ENCODE results near the gene WDR62.

The WDR62 gene

GRCh38 chr19:36054119-36054732 is 471 bp upstream of the WDR62 start, which contains the start of gene THAP8 (continued):
- TF ChIP-seq ZFP3 (tag by site-specific recombination; IDR thresholded peaks at IDR 0.05; ENCODE audit: low read depth) = no peak
- TF ChIP-seq ZNF19 (tag by site-specific recombination; IDR thresholded peaks at IDR 0.05; ENCODE audit: low read depth) = no peak
- no peak for TF ChIP-seq ZNF544 (tag by site-specific recombination; IDR thresholded peaks at IDR 0.05)
- peak; percentile 81 for TF ChIP-seq ZNF639 (tag by site-specific recombination; IDR thresholded peaks at IDR 0.05)
- TF ChIP-seq REPIN1 (tag by site-specific recombination; IDR thresholded peaks at IDR 0.05; ENCODE audit: low read depth) = peak; percentile 86; the same call in 1 of the 2 replicates
- TF ChIP-seq GLI4 (tag by site-specific recombination; IDR thresholded peaks at IDR 0.05) = no peak
- TF ChIP-seq ZNF768 (tag by site-specific recombination; IDR thresholded peaks at IDR 0.05) = no peak
- no peak for TF ChIP-seq ZNF510 (tag by site-specific recombination; IDR thresholded peaks at IDR 0.05; ENCODE audit: insufficient replicate concordance)
- no peak for TF ChIP-seq ZSCAN23 (tag by site-specific recombination; IDR thresholded peaks at IDR 0.05)
- TF ChIP-seq YY2 (tag by site-specific recombination; IDR thresholded peaks at IDR 0.05) = 0 out of 2 replicates have a peak, but pooled peaks have one; percentile 10
- peak; percentile 98 for TF ChIP-seq ZBTB17 (tag by site-specific recombination; IDR thresholded peaks at IDR 0.05)
- no peak for TF ChIP-seq ZNF416 (tag by site-specific recombination; IDR thresholded peaks at IDR 0.05)
- no peak; the same call in 1 of the 2 replicates for TF ChIP-seq ZNF184 (tag by site-specific recombination; IDR thresholded peaks at IDR 0.05)
- no peak for TF ChIP-seq GFI1B (tag by site-specific recombination; IDR thresholded peaks at IDR 0.05)
- TF ChIP-seq AEBP2 (tag by site-specific recombination; IDR thresholded peaks at IDR 0.05; ENCODE audit: borderline replicate concordance) = no peak
- TF ChIP-seq KLF17 (tag by site-specific recombination; IDR thresholded peaks at IDR 0.05) = peak; percentile 99; the same call in 1 of the 2 replicates
- TF ChIP-seq ZBTB44 (tag by site-specific recombination; IDR thresholded peaks at IDR 0.05) = no peak; the same call in 1 of the 2 replicates
- peak; percentile 98 for TF ChIP-seq ZXDB (tag by site-specific recombination; IDR thresholded peaks at IDR 0.05)
- TF ChIP-seq ZNF571 (tag by site-specific recombination; IDR thresholded peaks at IDR 0.05) = no peak
- TF ChIP-seq REST (tag by site-specific recombination; IDR thresholded peaks at IDR 0.05) = peak; percentile 77; the same call in 1 of the 2 replicates
- peak; percentile 79; the same call in 1 of the 2 replicates for TF ChIP-seq ZNF785 (tag by site-specific recombination; IDR thresholded peaks at IDR 0.05)
- no peak for TF ChIP-seq ZNF473 (tag by site-specific recombination; IDR thresholded peaks at IDR 0.05)
- peak; percentile 59; the same call in 1 of the 2 replicates for TF ChIP-seq ZBTB20 (tag by site-specific recombination; IDR thresholded peaks at IDR 0.05)
- TF ChIP-seq HOXA7 (CRISPR knock-in tag; IDR thresholded peaks at IDR 0.05; ENCODE audit: borderline replicate concordance) = no peak
- peak; percentile 92 for TF ChIP-seq CTCF (tag by site-specific recombination; IDR thresholded peaks at IDR 0.05)
- no peak for TF ChIP-seq ZNF747 (tag by site-specific recombination; IDR thresholded peaks at IDR 0.05)
- no peak for TF ChIP-seq ZNF707 (tag by site-specific recombination; IDR thresholded peaks at IDR 0.05)
- TF ChIP-seq KLF10 (tag by site-specific recombination; IDR thresholded peaks at IDR 0.05) = peak; percentile 89
- no peak for TF ChIP-seq ZNF433 (tag by site-specific recombination; IDR thresholded peaks at IDR 0.05; ENCODE audit: low read depth)
- TF ChIP-seq ZNF423 (tag by site-specific recombination; IDR thresholded peaks at IDR 0.05) = peak; percentile 78; the same call in 1 of the 2 replicates
- TF ChIP-seq ZNF670 (tag by site-specific recombination; IDR thresholded peaks at IDR 0.05; ENCODE audit: low read depth) = no peak

Data from HEK293 (cell line).